Sigmoid colon (tissue), 4 donors: ENCODE data around the gene SLC28A2.

Experiments used
- POLR2A ChIP-seq, 2 donors: fragments of 450-650 bp; IDR thresholded peaks; one replicate each; pipeline ENCODE4 v1.6.1; 2016; ENCODE audit warnings: antibody characterized with exemption in 2 of 2, mild to moderate bottlenecking in 2 of 2, moderate library complexity in 2 of 2
- POLR2AphosphoS5 ChIP-seq, 4 donors: sonication (generic); formaldehyde crosslinking; IDR thresholded peaks; one replicate each; pipeline ENCODE4 v1.6.1; 2017; ENCODE audit warnings: antibody characterized with exemption in 4 of 4
- TF ChIP-seq, protein P1 (sequence below), 4 experiments: fragments of 450-650 bp in 3 of 4; fragments of 200-600 bp in 1 of 4; IDR thresholded peaks; one replicate each; pipeline ENCODE4 v1.5.1; 2016 to 2019; ENCODE audit warnings: antibody characterized with exemption in 4 of 4, mild to moderate bottlenecking in 3 of 4, moderate library complexity in 2 of 4

DNA sequence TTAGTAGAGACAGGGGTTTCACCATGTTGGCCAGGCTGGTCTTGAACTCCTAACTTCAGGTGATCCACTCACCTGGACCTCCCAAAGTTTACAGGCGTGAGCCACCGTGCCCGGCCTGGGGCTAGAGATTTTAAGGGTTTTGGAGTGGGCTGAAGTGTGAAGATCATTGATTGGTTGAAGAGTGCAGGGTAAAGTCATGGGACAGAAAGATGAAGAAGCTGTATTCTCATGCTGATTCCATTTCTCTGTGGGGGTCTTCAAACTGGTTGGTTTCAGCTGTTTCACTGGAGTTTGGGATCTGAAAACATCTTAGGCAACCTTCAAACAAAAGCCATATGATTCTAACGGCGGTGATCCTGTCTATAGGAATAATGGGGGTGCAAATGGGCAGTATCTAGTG lies 74.2 kb downstream of the SLC28A2 start:
- TF ChIP-seq POLR2A (IDR thresholded peaks at IDR 0.05) (no peak), POLR2AphosphoS5 (IDR thresholded peaks at IDR 0.05) (no peak)
- TF ChIP-seq, protein P1, sequence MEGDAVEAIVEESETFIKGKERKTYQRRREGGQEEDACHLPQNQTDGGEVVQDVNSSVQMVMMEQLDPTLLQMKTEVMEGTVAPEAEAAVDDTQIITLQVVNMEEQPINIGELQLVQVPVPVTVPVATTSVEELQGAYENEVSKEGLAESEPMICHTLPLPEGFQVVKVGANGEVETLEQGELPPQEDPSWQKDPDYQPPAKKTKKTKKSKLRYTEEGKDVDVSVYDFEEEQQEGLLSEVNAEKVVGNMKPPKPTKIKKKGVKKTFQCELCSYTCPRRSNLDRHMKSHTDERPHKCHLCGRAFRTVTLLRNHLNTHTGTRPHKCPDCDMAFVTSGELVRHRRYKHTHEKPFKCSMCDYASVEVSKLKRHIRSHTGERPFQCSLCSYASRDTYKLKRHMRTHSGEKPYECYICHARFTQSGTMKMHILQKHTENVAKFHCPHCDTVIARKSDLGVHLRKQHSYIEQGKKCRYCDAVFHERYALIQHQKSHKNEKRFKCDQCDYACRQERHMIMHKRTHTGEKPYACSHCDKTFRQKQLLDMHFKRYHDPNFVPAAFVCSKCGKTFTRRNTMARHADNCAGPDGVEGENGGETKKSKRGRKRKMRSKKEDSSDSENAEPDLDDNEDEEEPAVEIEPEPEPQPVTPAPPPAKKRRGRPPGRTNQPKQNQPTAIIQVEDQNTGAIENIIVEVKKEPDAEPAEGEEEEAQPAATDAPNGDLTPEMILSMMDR (IDR thresholded peaks at IDR 0.05) = no peak
